Ovary (tissue), 9 donors: ENCODE data around the gene R3HDM2. TPM values are rescaled to one million over a fixed set of nuclear protein-coding genes. Genes with fewer than 3 reads are reported as not detected.

ENCODE experiments used
- DNase-seq, 5 donors: peaks; one replicate each; pipeline ENCODE4 v3.0.0-alpha.2; 2019 to 2020
- H3K27ac ChIP-seq, 2 donors: fragments of 200-600 bp; one replicate each; pipeline versions ENCODE4 v1.5.1 to v1.8.0; 2019 to 2022
- H3K27me3 ChIP-seq: fragments of 200-600 bp; one replicate; pipeline ENCODE4 v1.8.0; 2022
- H3K36me3 ChIP-seq: fragments of 200-600 bp; sonication (generic); one replicate; pipeline ENCODE4 v1.5.1; 2019
- H3K4me1 ChIP-seq: one replicate; pipeline ENCODE4 v1.8.1; 2013; ENCODE audit warnings: mild to moderate bottlenecking, moderate library complexity; ENCODE audit not compliant: insufficient read depth
- H3K4me3 ChIP-seq: fragments of 200-600 bp; sonication (generic); one replicate; pipeline ENCODE4 v1.5.1; 2017
- H3K9me3 ChIP-seq, 2 donors: fragments of 200-600 bp in 1 of 2; sonication (generic) in 1 of 2; one replicate each; pipeline versions ENCODE4 v1.5.1 to v1.8.1; 2013 to 2019; ENCODE audit warnings: mild to moderate bottlenecking in 1 of 2, moderate library complexity in 1 of 2
- EP300 ChIP-seq: sonication (generic); formaldehyde crosslinking; IDR thresholded peaks from one replicate; pipeline ENCODE4 v1.6.1; 2017; ENCODE audit warnings: antibody characterized with exemption
- POLR2A ChIP-seq: fragments of 450-650 bp; IDR thresholded peaks from one replicate; pipeline ENCODE4 v1.6.1; 2017; ENCODE audit warnings: antibody characterized with exemption, mild to moderate bottlenecking, moderate library complexity
- WGBS, 3 donors: extraction: QIAGEN DNeasy Blood & Tissue Kit in 1 of 3; methylation state at CpG; one replicate each; pipeline versions ENCODE4 v1.1.5 to v1.1.7; 2013 to 2017; 5-methylcytosine and 5-hydroxymethylcytosine counted together
- intact Hi-C, 4 donors: fragments of 100-400 bp; cut with DNase I; formaldehyde crosslinking; loops; one replicate each; pipeline versions ENCODE4 v1.11.0 to v1.15.1; 2022 to 2023
- polyA plus RNA-seq, 2 donors: library from polyadenylated mRNA; stranded (reverse); fragments of 200-250 nt in 1 of 2; fragments of 350-450 nt in 1 of 2; fragmentation: Illumina TruSeq in 1 of 2; extraction: RNeasy Lipid Tissue Mini Kit (QIAGEN cat#74804) in 1 of 2; gene quantifications; one replicate each; pipeline ENCODE4 v1.2.3, GENCODE V29; 2013 to 2014
- total RNA-seq, 7 donors: library from RNA; depleted of rRNA in 2 of 7; stranded (reverse); fragments of >200 nt in 2 of 7; fragmentation: NEBNext Ultra II Directional in 3 of 7; extraction: Animal tissue kit (Norgen Biotek cat#: 25700) in 3 of 7; gene quantifications; one replicate each; pipeline versions ENCODE4 v1.1.0 to v1.2.4, GENCODE V29; 2016 to 2023
- TF ChIP-seq, protein P1 (sequence below), 3 donors: fragments of 450-650 bp in 2 of 3; fragments of 200-600 bp in 1 of 3; IDR thresholded peaks; one replicate each; pipeline versions ENCODE4 v1.5.1 to v1.8.0; 2016 to 2022; ENCODE audit warnings: antibody characterized with exemption in 3 of 3, mild to moderate bottlenecking in 1 of 3
- donor health status: DM: no; HTN: no; CAD: no; lungs with moderate emphysema.
- donor health status: DM: no; HTN: no; CAD: no.
- donor health status: Bipolar disorder and iron deficiency.
- donor health status: DM: yes; HTN: yes; CAD: no.
- donor health status: DM: no; HTN: no; CAD: no.
- donor health status: DM: yes; HTN: yes; CAD: no.

R3HDM2 gene
- total and polyA plus RNA-seq, 9 donors: 24.3 to 81.4 (median 65.6) TPM

DNA sequence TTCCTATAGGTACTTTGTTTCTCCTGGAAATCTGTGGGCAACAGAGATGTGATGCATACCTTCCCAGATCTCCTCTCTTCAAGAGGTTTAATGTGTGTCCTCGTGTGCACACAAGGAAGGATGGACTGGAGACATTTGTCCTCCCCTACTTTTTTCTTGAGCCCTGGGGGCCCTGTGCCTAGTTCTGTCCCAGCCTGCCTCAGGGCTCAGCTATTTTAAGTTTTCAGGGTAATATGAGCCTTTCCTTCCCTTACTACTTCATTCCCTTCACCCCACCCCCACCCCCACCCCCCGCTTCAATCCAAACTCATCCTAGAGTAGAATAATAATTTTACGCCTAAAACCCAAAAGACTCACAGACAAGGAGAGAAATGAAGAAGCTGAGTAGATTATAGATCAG is 180.3 kb downstream of the R3HDM2 start:
- intact Hi-C loops: no loop called here
- Histone ChIP-seq H3K27me3 (no peaks in the 10 kb centered on the region), H3K4me1 (no peaks in the 10 kb centered on the region), H3K4me3 (no peak overlapping the region), H3K27ac (no peak overlapping the region), H3K36me3 (no peaks in the 10 kb centered on the region), H3K9me3 (no peaks in the 10 kb centered on the region)
- TF ChIP-seq, protein P1, sequence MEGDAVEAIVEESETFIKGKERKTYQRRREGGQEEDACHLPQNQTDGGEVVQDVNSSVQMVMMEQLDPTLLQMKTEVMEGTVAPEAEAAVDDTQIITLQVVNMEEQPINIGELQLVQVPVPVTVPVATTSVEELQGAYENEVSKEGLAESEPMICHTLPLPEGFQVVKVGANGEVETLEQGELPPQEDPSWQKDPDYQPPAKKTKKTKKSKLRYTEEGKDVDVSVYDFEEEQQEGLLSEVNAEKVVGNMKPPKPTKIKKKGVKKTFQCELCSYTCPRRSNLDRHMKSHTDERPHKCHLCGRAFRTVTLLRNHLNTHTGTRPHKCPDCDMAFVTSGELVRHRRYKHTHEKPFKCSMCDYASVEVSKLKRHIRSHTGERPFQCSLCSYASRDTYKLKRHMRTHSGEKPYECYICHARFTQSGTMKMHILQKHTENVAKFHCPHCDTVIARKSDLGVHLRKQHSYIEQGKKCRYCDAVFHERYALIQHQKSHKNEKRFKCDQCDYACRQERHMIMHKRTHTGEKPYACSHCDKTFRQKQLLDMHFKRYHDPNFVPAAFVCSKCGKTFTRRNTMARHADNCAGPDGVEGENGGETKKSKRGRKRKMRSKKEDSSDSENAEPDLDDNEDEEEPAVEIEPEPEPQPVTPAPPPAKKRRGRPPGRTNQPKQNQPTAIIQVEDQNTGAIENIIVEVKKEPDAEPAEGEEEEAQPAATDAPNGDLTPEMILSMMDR (IDR thresholded peaks at IDR 0.05): no peak
- TF ChIP-seq EP300 (no peak), POLR2A (no peak)
- WGBS, 3 donors: 72 to 79% (median 79%) methylated on average over 3 of the region's 3 CpGs
- DNase-seq: no peak

DNA sequence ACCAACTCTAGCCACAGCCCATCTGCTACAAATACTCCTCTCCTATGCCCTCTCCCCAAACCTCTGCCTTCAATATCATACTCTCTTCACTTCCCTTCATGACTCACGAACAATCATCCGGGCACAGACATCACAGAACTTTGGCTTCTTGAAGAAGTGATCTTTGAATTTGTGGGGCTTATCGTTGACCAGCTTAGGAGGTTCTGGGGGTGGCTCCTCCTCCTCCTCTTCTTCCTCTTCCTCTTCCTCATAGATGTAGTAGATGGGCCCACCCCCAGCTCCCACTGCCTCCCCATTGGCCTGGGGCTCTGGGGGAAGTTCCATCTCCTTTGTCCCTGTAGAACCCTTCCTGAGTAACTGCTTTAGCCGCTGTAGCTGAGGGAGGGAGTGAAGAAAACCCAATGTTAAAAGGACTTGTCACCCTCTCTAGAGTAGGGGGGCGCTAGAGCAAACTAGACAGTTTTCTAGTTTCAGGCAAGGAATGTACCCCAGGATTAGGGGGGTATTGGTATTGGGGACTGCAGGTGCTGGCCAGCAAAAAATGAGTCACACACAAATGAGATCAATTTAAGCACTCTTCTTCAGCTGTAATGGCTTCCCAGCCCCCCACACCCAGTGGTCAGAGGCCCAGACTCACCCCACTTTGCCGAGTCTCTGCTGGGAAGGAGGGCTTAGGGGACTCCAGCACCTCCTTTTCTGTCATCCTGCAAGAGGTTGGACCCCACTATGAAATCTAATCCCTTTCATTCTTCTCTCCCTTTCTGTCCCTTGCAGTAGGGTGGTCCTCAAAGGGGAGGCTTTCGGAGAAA is 181.7 kb downstream of the R3HDM2 start:
- 76 to 83% (median 79%) methylated on average over 7 of the region's 7 CpGs for WGBS, 3 donors
- no peaks in the 10 kb centered on the region for H3K4me1 ChIP-seq
- no peak overlapping the region for H3K27ac ChIP-seq
- H3K4me3 ChIP-seq: no peak overlapping the region
- DNase-seq: no peak
- intact Hi-C loops: no loop called here
- H3K9me3 ChIP-seq: no peaks in the 10 kb centered on the region
- no peaks in the 10 kb centered on the region for H3K36me3 ChIP-seq
- no peaks in the 10 kb centered on the region for H3K27me3 ChIP-seq
- TF ChIP-seq, protein P1 (IDR thresholded peaks at IDR 0.05): no peak
- TF ChIP-seq POLR2A (no peak), EP300 (no peak)

DNA sequence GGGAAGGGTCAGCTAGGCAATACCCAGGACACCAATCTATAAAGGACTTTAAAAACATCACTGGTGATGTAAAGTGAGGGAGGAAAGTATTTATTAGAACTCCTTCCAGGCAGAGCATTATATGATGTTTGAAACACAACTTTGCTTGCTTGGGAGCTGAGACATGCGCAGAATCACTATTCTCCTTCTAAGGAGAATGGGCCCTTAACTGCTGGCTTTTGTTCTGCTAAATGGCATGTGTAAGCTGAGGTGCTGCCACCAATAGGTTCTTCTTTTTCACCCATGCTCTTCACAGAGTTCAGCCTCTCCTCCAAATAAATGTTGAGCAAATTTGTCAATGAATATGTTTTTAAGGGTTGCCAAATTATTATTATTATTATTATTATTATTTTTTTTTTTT is 183.8 kb downstream of the R3HDM2 start:
- H3K36me3 ChIP-seq: no peaks in the 10 kb centered on the region
- TF ChIP-seq, protein P1 (IDR thresholded peaks at IDR 0.05): no peak
- TF ChIP-seq POLR2A: no peak
- TF ChIP-seq EP300: no peak
- intact Hi-C loops: no loop called here
- H3K9me3 ChIP-seq: no peaks in the 10 kb centered on the region
- H3K27ac ChIP-seq: no peak overlapping the region
- peaks cover 5% of the 10 kb centered on the region for H3K4me1 ChIP-seq
- WGBS, 3 donors: 93 to 96% (median 94%) methylated on average over 1 of the region's 1 CpG
- no peak for DNase-seq
- no peaks in the 10 kb centered on the region for H3K27me3 ChIP-seq
- no peak overlapping the region for H3K4me3 ChIP-seq

DNA sequence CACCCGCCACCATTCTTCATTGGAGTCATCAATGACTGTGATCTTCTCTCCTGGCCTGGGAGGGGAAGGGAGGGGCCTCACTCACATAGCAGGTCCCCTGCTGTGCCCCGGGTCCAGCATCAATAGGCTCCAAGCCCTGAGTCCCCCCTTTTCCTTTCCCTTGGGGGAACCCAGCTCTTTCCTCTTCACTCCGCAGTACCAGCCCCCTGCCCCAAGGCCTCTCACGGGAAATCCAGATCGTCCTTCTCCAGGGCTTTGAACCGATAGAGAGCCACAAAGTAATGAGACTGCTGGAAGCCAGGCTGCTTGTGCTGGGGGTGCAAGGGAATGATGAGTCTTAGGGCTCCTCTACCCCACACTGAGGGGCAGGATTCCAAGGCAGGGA is 186.5 kb downstream of the R3HDM2 start:
- Histone ChIP-seq H3K9me3 (no peaks in the 10 kb centered on the region), H3K27me3 (peaks cover 2% of the 10 kb centered on the region), H3K4me3 (no peak overlapping the region), H3K4me1 (peaks cover 12% of the 10 kb centered on the region), H3K36me3 (no peaks in the 10 kb centered on the region), H3K27ac (no peak overlapping the region)
- no peak for DNase-seq
- TF ChIP-seq POLR2A (no peak), EP300 (no peak)
- TF ChIP-seq, protein P1 (IDR thresholded peaks at IDR 0.05): no peak
- intact Hi-C loops: no loop called here
- 45 to 61% (median 50%) methylated on average over 6 of the region's 6 CpGs for WGBS, 3 donors
